GM21360 (cell line): ENCODE measurements around the gene SIRT5.

Experiments used
- ATAC-seq: cut with Tn5 transposase; IDR thresholded peaks from one replicate; pipeline ENCODE4 v1.9.1; 2021; ENCODE audit warnings: mild to moderate bottlenecking, moderate library complexity; ENCODE audit not compliant: unreplicated experiment

SIRT5 gene

DNA sequence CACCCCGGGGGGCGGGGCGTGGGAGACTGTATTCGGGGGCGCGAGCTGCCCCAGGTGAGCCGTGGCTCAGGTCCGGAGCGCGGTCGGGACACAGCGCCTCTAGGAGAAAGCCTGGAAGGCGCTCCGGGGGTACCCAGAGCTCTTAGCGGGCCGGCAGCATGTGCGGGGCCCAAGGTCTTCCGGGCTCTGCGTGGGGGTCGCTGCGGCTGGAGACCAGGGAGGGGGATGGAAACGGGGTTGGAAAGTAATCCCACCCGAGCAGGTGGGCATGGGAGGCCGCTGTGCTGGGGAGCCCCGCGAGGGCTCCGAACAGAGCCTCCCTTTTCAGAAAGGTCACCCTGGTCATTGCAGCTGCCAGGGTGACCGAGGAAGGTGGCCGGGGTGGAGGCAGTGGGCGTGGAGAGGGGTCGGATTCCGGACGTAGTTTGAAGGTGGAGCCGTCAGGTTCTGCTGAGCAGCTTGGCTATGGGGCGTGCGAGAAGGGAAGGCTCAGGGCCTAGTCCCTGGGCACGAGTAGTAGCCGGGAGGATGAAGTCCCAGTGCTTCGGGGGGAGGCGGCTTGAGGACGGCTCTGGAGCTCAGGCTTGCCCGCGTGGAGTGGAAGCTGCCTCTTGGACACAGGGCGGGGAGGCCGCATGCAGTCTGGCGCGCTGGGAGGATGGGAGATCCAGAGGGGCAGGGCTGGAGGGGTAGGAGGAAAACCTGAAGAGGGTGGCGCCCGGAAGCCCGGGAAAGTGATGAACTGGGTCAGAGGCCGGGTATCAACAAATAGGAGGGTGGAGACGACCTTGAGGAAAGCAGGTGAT, at the start of gene SIRT5:
Gene SIRT5 (plus strand): TSS at position 31 of the 806 bp plus-strand sequence. CDS start 9,510 bp downstream, outside the sequence.
- ATAC-seq: peak; percentile 57

DNA sequence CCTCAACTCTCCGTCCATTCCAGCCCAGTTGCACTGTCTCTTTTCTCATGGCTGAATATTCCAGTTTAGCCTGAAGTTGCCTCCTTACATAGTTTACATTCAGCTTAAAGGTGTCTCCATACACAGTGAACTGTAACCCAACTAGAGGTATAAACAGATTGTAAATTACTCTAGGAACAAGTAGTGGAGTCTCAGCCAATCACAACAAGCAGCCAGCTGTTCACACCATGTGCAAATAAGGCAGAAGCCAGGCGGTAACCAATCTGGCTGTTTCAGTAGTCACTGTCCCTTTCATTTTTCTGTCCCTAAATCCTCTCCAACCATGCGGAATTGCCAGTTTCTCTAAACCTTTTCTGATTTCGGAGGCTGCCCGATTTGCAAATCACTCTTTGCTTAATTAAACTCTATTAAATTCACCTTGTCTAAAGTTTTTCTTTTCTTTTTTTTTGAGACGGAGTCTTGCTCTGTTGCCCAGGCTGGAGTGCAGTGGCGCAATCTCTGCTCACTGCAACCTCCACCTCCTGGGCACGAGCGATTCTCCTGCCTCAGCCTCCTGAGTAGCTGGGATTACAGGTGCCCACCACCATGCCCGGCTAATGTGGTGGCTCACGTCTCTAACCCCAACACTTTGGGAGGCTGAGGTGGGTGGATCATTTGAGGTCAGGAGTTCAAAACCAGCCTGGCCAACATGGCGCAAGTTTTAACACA, 49.4 kb upstream of the SIRT5 start:
- ATAC-seq: no peak

DNA sequence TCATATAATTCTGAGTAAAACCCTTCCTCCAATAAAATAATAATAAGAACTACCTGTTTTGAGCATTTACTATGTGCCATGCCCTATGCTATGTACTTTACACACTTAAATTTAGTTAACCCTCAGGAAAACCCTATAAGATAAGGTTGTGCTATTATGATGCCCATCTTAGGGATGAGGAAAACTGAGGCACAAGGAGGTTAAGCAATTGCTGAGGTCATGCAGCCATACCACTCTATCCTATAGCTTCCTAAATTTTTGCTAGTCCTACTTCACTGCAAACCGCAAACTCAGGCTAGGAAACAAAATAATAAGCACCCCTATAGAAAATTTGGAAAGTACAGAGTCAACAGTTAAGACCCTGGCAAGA, 48.1 kb upstream of the SIRT5 start:
- no peak for ATAC-seq

DNA sequence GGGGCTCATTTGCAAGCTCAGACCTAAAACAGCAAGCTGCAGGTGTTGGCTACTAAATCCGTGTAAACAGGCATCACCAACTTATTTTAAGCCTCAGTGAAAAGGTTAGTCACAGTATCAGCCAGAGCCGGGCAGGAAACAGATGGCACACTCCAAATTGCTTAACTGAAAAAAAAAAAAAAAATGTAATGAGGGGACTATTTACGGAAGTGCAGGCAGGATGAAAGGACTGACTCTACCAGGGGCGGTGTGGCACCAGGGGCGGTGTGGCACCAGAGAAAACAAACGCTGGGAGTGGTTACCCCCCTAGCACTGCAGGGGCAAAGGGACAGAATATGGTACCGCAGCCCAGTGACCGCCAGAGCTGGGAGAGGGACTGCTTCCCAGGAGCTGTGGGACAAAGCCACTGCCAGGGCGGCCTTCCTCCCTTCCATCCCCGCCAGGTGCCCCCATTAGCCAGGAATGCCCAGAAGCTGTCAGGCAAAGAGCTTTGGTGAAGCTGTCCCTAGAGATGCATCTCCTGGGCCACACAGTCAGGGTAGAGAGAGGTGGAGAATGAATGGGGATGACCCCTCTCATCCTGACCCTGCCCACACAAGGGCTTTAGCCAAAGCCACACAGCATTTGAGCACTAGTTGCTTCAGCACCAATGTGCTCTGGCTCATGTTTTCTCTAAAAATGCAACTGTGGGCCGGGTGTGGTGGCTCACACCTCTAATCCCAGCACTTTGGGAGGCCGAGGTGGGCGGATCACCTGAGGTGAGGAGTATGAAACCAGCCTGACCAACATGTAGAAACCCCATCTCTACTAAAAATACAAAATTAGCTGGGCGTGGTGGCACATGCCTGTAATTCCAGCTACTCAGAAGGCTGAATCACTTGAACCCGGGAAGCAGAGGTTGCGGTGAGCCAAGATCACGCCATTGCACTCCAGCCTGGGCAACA, 47.4 kb upstream of the SIRT5 start:
- ATAC-seq: peak; percentile 66

DNA sequence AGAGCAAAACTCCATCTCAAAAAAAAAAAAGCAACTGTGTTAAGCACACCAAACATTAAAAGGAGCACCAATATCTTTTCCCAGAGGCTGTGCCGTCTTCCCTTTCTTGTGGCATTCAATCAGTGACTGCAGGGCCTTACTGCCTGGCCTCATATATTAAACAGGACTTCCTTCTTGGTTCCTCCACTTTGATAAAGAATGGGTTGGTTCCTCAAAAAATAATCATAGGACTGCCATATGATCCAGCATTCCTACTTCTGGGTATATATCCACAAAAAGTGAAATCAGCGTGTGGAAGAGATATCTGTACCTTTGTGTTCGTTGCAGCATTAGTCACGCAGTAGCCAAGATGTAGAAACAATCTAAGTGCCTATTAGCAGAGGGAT, 46.7 kb upstream of the SIRT5 start:
- no peak for ATAC-seq

DNA sequence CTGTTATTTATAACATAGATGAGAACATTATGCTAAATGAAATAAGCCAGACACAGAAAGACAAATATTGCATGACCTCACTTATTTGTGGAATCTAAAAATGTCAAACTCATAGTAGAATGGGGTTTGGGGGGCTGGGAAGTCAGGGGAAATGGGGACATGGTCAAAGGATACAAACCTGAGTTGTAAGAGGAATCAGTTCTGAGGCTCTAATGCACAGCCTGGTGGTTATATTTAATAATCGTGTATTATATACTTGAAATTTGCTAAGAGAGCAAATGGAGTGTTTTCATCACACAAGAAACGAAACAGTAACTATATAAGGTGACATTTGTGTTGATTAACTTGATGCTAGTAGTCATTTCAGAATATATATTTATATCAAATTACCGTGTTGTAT, 46.2 kb upstream of the SIRT5 start:
- no peak for ATAC-seq

DNA sequence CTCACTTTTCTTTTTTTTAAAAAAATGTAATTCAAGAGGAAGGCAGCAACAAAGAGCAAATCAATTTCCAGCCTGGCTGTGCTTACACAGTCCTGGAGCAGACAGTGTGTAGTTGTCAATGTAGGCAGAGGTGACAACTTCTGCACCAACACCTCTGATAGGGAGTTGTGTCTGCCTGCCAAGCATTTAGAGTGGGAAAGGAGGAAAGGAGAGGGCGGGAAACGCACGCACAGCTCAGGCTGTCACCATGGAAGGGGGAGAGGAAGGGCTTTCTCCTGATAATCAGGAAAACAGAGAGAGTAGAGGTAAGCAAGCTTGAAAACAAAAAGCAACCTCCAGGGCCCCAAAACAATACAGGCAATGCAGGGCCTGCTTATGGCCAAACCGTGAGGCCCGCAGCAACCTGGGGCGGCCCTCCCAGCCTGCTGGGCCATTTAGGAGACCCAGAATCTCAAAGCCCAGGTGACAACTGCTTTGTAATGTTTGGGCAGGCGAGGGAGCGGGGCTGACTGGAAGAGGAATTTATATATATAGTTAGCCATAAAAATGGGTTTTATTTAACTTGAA, 45.5 kb upstream of the SIRT5 start:
- no peak for ATAC-seq

DNA sequence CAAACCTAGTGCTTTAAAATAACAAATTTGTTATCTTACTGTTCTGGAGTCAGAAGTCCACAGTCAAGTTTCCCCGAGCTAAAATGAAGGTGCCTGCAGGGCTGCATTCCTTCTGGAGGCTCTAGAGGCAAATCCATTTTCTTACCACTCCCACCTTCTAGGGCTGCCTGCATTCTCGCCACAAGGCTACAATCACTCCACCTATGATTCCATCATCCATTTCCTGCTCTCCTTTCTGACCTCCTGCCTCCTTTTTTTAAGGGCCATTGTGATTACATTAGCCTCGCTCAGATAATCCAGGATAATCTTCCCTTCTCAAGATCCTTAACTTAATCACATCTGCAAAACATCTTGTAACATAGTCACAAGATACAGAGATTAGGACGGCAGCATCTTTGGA, 42.4 kb upstream of the SIRT5 start:
- no peak for ATAC-seq

DNA sequence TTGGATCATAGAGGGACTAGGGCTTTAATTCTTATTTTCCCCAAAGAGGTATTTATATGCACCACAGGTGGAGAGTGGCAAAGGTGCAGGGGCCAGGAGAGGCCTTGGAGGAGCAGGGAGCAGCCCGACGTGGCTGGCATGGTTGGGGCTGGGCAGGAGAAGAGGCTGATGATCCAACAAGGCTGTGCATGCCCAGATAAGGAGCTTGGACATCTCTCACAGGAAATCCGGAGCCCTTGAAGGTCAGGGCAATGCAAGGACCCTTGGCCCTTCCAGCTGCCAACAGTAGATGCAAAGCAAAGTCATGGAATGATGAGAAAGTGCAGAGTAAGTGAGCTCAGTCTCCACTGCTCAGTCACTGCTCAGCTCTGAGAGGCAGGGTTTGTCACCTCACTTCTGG, 39.9 kb upstream of the SIRT5 start:
- no peak for ATAC-seq

DNA sequence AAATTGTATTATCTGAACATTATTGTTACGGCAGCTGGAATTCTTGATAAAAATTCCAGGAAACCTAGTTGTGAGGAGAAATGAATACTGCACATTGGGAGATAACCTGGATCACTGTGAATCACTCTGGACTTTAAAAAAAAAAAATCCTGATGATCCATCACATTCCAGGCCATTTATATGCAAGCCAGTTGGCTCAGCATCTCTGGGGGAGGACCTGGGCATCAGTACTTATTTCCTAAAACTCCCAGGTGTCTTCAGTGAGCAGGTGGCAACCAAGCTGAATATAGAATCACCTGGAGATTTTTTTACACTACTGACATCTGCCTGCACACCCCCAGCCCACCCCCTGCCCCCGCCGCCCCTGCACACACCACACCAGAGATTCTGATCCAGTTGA, 39.1 kb upstream of the SIRT5 start:
- ATAC-seq: no peak

DNA sequence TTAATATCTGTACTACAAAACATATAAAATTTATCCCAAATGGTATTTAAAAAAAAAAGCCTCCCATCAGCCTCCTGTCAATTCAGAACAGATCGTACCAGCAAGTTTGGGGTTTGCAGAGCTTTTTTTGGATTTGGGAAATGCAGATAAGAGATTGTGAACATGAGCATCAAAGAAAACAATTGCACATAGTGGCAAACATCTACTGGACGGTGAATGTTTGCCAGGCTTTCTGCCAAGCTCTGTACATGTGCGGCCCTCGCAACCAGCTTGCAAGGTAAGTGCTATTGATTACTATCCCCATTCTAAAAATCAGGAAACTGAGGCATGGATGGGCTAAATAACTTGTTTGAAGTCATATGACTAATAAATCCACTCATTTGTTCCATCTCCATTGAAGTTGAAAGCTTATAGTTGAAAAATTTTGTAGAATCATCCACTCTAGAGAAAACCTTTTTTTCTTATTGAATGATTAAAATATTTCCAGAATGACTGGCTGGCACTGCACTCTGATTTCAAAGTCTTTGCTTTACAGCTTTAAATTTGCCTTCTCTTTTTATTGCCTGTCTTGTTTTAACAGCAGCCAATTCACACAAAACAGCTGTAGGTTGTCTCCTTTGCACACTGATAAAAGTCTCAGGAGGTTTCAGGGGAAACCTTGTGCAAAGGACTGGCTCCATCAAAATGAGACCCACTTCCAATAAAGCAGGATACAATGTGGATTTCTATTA, 37.4 kb upstream of the SIRT5 start:
- ATAC-seq: no peak

DNA sequence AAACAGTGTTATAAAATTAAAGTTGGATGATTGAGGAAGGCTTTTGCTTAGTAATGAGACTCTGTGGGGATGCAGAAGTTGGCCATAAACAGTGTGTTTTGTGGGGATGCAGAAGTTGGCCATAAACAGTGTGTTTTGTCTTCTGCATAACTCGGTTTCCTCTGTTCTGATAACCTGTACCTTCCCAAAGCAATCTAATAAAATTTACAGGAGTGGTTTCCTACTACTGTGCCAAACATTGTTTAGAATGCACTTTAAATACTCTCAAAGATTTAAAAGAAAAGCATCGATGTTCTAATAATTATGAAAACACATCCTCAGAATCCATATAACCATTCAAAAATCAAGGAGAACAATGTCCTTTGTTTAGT, 36.9 kb upstream of the SIRT5 start:
- no peak for ATAC-seq

DNA sequence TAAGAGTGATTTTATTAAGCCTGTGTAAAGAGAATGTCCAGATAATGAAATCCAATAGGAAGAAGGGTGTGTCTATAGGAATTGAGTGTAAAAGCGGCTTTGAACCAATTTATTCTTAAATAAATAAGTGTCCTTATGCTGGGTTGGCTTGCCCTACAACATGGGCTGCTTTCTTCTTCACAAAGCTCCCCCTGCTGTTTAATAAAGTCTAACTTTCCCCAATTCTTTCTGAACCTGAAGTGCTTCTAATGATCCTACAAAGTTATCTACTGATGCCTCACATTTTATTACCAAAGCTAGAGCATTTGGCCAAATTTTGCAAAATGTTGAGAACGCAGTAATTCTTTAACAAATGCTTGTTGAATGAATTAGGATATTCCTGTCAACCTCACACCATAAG, 36.3 kb upstream of the SIRT5 start:
- no peak for ATAC-seq

DNA sequence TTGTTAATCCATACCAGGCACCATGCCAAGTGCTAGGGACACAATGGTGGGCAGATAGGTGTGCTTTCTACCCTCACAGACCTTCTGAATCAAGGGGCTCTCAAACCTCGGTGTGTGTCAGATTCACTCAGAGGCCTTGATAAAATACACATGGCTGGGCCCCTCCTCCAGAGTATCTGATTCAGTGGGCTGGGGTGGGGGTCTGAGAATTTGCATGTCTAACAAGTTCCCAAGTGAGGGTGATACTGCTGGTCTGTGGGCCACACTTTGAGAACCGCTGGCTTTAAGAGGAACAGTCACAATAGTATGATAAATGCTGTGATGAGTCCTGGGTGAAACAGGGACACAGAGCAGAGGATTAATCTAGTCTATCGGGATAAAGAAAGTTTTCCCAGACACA, 35.8 kb upstream of the SIRT5 start:
- ATAC-seq: no peak

DNA sequence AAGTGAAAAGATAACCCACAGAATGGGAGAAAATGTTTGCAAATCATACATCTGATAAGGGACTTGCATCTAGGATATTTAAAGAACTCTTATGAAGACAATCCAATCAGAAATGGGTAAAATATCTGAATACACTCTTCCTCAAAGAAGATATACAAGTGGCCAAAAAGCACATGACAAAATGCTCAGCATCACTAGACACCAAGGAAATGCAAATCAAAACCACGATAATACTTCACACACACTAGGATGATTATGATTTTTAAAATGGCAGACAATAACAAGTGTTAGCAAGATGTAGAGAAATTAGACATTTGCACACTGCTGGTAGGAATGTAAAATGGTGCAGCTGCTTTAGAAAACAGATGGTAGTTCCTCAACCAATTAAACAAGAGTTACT, 34.8 kb upstream of the SIRT5 start:
- no peak for ATAC-seq

DNA sequence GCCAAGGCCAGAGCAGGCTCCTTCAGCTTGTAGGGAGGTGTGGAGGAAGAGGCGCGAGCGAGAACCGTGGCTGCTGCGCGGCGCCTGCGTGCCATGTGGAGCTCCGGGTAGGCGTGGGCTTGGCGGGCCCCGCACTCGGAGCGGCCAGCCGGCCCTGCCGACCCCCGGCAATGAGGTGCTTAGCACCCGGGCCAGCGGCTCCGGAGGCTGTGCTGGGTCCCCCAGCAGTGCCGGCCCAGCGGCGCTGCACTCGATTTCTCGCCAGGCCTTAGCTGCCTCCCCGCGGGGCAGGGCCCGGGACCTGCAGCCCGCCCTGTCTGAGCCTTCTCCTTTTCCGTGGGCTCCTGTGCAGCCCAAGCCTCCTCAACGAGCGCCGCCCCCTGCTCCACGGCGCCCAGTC, 32.9 kb upstream of the SIRT5 start:
- no peak for ATAC-seq

DNA sequence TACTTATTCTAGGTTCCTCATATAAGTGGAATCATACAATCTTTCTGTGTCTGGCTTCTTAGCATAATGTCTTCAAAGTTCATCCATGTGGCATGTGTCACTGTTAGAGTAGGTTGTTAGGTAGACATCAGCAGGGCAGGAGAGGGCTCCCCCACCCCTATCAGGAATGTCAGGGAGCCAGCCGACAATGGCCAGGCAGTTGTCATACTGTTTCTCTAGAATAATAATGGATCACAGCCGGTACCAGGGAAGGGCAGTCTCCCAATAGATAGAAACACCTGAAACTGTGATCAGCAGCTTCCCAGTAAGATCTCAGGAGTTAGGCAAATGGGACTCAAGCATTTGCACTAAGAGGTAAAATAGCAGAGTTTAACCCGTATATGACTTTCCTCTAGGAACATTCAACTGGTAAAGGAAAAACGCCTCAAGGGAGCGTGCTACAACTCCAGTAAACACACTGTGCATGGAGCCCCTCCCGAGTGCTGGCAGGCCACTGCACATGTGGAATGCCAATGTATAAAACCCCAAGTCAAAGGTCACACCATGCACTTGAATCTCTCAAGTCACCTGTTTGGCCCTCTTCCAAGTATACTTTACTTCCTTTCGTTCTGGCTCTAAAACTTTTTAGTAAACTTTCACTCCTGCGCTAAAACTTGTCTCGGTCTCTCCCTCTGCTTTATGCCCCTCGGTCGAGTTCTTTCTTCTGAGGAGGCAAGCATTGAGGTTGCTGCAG, 29.8 kb upstream of the SIRT5 start:
- ATAC-seq: no peak

DNA sequence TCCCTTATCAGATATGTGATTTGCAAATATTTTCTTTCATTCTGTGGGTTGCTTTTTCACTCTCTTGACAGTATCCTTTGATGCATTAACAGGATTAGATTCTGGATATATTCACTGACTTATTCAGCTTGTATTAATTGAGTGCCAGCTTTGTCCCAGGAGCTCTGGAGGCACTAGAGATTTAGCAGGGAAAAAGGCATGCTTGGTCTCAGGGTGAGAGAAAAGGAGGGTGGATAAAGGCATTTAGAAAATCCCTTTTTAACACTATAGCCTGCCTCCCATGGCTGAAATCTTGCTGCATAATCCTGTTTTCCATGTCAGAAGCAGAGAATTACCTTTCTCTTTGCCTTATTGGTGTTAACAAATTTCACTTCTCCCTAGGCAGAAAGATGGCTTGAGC, 28.5 kb upstream of the SIRT5 start:
- no peak for ATAC-seq

DNA sequence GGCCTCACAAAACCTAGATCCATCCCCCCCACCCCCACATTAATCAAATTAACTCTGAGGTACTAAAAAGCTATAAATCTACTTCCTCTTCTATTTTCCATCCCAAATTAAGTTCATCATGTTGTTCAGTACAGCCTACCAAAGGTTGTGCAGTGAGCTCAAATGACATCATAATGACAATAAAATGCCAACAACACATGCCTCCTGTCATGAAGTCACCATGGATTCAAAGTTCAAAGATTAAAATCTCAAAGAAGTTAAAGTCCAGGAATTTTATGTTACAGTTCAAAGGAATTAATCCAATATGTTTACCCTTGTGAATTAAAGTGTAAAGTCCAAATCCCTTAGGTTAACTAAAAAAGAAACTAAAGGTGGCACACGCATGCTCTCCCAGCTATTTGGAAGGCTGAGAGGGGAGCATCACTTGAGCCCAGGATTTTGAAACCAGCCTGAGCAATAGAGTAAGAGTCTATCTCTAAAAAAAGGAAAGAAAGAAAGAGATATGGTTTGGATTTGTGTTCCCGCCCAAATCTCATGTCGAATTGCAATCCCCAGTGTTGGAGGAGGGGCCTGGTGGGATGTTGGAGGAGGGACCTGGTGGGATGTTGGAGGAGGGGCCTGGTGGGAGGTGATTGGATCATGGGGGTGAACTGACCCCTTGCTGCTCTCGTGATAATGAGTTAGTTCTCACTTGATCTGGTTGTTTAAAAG, 25.7 kb upstream of the SIRT5 start:
- no peak for ATAC-seq
